Omental fat pad (tissue), 4 donors: ENCODE measurements around the gene TAPBPL. TPM values are rescaled to one million over a fixed set of nuclear protein-coding genes. Genes with fewer than 3 reads are reported as not detected.
"Not testable (repeated sequence)": the region's sequence is repeated elsewhere in the genome, so short reads cannot be mapped to it uniquely, and the experiment has no call there.

Source experiments
- ATAC-seq: fragments of 150-250 bp; one replicate; pipeline ENCODE4 v1.9.1; 2016; ENCODE audit warnings: mild to moderate bottlenecking, moderate library complexity; ENCODE audit not compliant: low FRiP score
- DNase-seq: peaks from one replicate; pipeline ENCODE4 v3.0.0-alpha.2; 2019; ENCODE audit warnings: low spot score
- total RNA-seq, 4 donors: library from RNA; depleted of rRNA; stranded (reverse); fragments of >200 nt; gene quantifications; one replicate each; pipeline ENCODE4 v1.1.0, GENCODE V29; 2016
- TF ChIP-seq, protein P1 (sequence below), 3 donors: fragments of 450-650 bp; IDR thresholded peaks; one replicate each; pipeline ENCODE4 v1.5.1; 2016 to 2017; ENCODE audit warnings: antibody characterized with exemption in 3 of 3, mild to moderate bottlenecking in 3 of 3, moderate library complexity in 2 of 3

Gene TAPBPL
- total RNA-seq, 4 donors from 2014 or later = 16.3 to 26.0 (median 18.5) TPM

DNA sequence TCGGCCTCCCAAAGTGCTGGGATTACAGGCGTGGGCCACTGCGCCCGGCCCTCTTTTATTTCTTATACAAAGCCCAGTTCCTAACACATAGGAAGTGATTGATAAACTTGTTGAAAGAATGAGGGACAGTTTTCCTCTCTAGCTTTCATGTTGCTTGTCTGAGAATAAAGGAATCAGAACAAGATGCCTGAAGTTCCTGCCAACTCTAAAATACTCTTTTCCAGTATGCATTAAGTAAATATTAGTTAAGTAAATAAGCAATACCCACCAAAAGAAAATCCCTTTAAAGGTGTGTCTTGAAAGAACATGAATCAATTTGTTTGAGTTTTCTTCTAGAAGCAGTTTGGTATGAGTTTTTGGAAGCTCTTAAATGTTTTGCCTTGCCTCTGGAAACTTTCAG is 31.5 kb upstream of the TAPBPL start:
- ATAC-seq (no peak), DNase-seq (no peak)
- TF ChIP-seq, protein P1, sequence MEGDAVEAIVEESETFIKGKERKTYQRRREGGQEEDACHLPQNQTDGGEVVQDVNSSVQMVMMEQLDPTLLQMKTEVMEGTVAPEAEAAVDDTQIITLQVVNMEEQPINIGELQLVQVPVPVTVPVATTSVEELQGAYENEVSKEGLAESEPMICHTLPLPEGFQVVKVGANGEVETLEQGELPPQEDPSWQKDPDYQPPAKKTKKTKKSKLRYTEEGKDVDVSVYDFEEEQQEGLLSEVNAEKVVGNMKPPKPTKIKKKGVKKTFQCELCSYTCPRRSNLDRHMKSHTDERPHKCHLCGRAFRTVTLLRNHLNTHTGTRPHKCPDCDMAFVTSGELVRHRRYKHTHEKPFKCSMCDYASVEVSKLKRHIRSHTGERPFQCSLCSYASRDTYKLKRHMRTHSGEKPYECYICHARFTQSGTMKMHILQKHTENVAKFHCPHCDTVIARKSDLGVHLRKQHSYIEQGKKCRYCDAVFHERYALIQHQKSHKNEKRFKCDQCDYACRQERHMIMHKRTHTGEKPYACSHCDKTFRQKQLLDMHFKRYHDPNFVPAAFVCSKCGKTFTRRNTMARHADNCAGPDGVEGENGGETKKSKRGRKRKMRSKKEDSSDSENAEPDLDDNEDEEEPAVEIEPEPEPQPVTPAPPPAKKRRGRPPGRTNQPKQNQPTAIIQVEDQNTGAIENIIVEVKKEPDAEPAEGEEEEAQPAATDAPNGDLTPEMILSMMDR (IDR thresholded peaks at IDR 0.05) = no peak

DNA sequence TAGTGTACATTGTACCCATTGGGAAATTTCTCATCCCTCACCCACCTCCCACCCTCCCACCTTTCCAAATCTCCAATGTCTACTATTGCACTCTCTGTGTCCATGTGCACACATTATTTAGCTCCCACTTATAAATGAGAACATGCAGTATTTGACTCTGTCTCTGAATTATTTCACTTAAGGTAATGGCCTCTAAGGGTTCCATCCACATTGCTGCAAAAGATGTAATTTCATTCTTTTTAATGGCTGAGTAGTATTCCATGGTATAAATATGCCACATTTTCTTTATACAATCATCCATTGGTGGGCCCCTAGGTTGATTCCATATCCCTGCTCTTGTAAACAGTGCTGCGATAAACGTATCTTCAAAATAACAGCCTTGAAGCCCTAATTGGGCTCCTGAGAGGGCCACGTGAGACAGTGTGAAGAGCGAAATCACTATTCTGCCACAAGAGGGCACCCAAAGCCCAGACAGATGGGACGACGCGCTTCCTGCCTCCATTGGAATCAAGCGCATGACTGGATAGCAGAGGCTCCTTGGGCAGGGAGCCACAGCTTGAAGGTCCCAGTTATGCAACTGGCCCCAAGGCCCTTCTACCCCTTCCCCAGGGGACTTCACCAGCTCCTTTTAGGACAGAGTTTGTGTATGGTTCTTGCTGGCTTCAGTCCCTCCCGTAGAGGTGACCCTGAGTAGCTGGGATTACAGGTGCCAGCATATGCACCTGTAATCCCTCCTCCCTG is 28.4 kb upstream of the TAPBPL start:
- DNase-seq = no peak
- peak; percentile 97 for ATAC-seq

DNA sequence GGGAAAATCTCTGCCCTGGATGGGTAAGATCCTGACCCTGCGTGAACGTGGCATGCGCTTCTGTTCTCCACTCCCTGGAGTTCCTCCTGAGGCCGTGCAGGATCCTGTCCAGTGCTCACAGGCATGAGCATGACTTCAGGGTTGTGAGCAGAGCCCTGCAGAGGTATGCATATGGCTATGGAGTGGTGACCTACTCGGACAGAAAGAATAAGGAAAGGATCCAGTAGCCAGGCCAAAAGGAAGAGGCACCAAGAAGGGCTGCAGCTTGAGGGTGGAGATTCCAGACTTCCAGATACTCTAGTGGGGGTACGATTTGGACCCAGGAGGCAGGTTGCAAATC is 27.9 kb upstream of the TAPBPL start:
- ATAC-seq (no peak), DNase-seq (no peak)
- TF ChIP-seq, protein P1 (IDR thresholded peaks at IDR 0.05) = no peak

More for the DNA sequence above, 28.4 kb upstream of the TAPBPL start:
- TF ChIP-seq, protein P1 (IDR thresholded peaks at IDR 0.05) = peak in 2 of 3 donors; percentile 16 to 77

DNA sequence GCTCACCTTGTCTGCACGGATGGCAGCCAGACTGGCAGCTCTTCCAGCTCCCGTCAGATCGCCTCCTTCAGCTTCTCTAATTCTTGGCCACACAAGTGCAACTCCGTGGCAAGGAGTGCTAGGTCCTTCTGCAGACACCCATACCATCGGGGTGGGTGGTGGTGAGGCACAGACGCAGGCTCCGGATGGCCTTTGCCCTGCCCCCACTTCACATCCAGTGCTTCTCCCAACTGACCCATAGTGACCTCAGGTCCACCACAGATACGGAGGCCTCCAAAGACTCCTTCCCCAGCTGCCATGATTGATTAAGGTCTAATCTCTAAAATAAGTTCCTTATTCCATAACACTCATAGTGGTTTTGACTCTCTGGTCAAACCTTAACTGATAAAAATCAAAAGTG is 27.0 kb upstream of the TAPBPL start:
- DNase-seq = no peak
- TF ChIP-seq, protein P1 (IDR thresholded peaks at IDR 0.05) = no peak
- no peak for ATAC-seq

DNA sequence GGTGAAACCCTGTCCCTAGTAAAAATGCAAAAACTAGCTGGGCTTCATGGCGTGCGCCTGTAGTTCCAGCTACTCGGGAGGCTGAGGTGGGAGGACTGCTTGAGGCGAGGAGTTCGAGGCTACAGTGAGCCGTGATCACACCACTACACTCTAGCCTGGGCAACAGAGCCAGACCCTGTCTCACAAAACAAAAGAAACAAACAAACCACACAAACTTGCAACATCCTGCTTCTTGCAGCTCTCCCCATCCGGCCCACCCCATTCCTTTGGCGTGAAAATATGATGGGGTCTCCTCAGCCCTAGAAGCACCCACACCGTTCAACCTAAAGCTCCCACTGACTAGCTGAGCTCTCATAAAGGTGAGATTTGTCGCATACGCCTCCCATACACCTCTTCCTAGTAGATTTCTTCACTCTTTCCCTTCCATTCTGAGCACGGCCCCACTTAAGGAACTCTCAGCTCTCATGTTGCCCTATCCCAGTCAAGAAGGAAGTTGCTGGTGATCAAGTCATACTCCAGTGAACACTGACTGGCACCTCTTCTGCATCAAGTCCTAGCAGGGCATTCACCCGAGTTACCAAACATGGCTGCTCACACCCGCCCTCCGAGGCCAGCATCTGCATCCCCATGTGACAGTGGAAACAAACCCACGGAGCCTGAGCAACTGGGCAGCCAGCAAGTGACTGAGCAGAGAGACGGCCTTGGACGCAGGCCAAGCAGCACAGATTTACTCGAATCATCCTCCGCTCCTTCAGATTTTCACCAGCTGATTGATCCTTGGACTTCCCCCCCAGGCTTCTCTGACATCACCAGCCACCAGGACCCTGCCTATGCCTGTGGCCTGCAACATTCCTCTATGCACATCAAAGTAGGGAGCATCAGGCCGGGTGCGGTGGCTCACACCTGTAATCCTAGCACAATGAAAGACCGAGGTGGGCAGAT is 26.0 kb upstream of the TAPBPL start:
- TF ChIP-seq, protein P1 (IDR thresholded peaks at IDR 0.05) = no peak
- no peak for ATAC-seq
- no peak for DNase-seq

DNA sequence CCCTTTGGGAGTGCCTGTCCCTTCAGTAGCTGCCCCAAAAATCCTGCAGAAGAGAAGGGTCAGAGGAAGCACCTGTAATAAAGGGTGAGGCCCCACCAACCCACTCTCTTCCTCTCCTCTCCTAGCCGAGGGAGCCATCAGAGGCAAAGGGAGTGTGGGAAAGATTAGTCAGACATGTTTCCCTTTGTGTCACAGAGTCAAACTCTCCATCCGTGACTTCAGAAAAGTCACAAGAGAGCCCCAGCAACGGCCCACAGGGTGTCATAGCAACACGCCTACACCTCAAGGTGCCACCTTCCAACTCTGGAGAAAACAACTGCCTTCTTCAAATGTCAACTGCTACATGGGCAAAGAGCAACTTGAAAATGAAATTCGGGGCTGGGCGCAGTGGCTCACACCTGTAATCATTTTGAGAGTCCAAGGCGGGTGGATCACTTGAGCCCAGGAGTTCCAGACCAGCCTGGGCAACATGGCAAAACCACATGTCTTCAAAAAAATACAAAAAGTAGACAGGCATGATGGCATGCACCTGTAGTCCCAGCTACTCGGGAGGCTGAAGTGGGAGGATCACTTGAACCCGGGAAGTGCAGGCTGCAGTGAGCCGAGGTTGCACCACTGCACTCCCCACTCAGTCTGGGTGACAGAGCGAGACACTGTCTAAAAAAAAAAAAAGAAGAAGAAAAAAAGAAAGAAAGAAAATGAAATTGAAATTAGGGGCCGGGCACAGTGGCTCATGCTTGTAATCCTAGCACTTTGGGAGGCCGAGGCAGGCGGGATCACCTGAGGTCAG is 24.8 kb upstream of the TAPBPL start:
- ATAC-seq = no peak
- TF ChIP-seq, protein P1 (IDR thresholded peaks at IDR 0.05) = no peak
- no peak for DNase-seq

DNA sequence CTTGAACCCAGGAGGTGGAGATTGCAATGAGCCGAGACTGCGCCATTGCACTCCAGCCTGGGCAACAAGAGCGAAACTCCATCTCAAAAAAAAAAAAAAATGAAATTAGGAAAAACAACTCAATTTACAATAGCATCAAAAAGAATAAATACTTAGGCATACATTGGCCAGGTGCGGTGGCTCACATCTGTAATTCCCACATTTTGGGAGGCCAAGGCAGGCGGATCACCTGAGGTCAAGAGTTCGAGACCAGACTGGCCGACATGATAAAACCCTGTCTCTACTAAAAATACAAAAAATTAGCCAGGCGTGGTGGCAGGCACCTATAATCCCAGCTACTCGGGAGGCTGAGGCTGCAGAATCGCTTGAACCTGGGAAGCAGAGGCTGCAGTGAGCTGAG is 24.0 kb upstream of the TAPBPL start:
- not testable (repeated sequence) for ATAC-seq, DNase-seq
